A673 (cell line): ENCODE data around the gene INSRR. TPM values are rescaled to one million over a fixed set of nuclear protein-coding genes. Genes with fewer than 3 reads are reported as not detected.

Experiments
- BruUV-seq: library from RNA; stranded (reverse); fragments of 400-500 nt; replicated peaks from 2 replicates; lab custom pipeline; 2021; lab: Mats Ljungman, UMichigan
- CTCF ChIA-PET: fragments of 300-600 bp; sonication (Branson Sonifier 250); formaldehyde crosslinking; loops from one replicate; lab custom pipeline; 2022; ENCODE audit warnings: antibody characterized with exemption; lab: Charles Lee
- POLR2A ChIA-PET: fragments of 300-600 bp; sonication (Branson Sonifier 250); formaldehyde crosslinking; loops from one replicate; lab custom pipeline; 2022; ENCODE audit warnings: antibody characterized with exemption; ENCODE audit not compliant: low non-redundant PET; lab: Charles Lee
- DNase-seq: peaks from one replicate; pipeline ENCODE4 v3.0.0-alpha.2; 2015; ENCODE audit warnings: low spot score
- H3K27ac ChIP-seq: fragments of 200-600 bp; sonication (generic); 2 replicates; pipeline ENCODE4 v1.5.1; 2016; ENCODE audit warnings: mixed run types, low read depth, mild to moderate bottlenecking, mixed read lengths, antibody characterized with exemption, low read length; ENCODE audit not compliant: poor library complexity, severe bottlenecking
- H3K27me3 ChIP-seq: fragments of 200-600 bp; sonication (generic); replicated peaks from 2 replicates; pipeline ENCODE4 v1.6.1; 2017; ENCODE audit warnings: mixed run types, low read depth, mild to moderate bottlenecking, mixed read lengths, antibody characterized with exemption, low read length; ENCODE audit not compliant: insufficient read depth, poor library complexity
- H3K36me3 ChIP-seq: fragments of 200-600 bp; sonication (generic); 2 replicates; pipeline ENCODE4 v1.6.1; 2016; ENCODE audit warnings: mixed run types, mild to moderate bottlenecking, mixed read lengths, antibody characterized with exemption, low read length; ENCODE audit not compliant: insufficient read depth, poor library complexity, severe bottlenecking
- H3K4me1 ChIP-seq: fragments of 200-600 bp; sonication (generic); 2 replicates; pipeline ENCODE4 v1.6.1; 2017; ENCODE audit warnings: mixed run types, mild to moderate bottlenecking, mixed read lengths, antibody characterized with exemption, low read length; ENCODE audit not compliant: insufficient read depth, poor library complexity, severe bottlenecking
- H3K4me3 ChIP-seq: fragments of 200-600 bp; sonication (generic); 2 replicates; pipeline ENCODE4 v1.5.1; 2016; ENCODE audit warnings: low read depth, mixed run types, mild to moderate bottlenecking, mixed read lengths, low read length; ENCODE audit not compliant: poor library complexity, severe bottlenecking
- H3K9me3 ChIP-seq: fragments of 200-600 bp; sonication (generic); 2 replicates; pipeline ENCODE4 v1.6.1; 2016; ENCODE audit warnings: mixed run types, low read depth, mild to moderate bottlenecking, mixed read lengths, antibody characterized with exemption, low read length; ENCODE audit not compliant: poor library complexity, severe bottlenecking
- CTCF ChIP-seq: fragments of 300-800, 200-600 bp; sonication (generic); conservative IDR thresholded peaks from 2 replicates; pipeline ENCODE4 v1.5.1; 2017; ENCODE audit warnings: low read depth, mild to moderate bottlenecking, antibody characterized with exemption, low read length, moderate library complexity, mixed read lengths
- EZH2 ChIP-seq: fragments of 200-600 bp; sonication (generic); IDR thresholded peaks from 2 replicates; pipeline ENCODE4 v1.6.1; 2017; ENCODE audit warnings: borderline replicate concordance, low read depth, mild to moderate bottlenecking, mixed read lengths, antibody characterized with exemption, low read length; ENCODE audit not compliant: poor library complexity, severe bottlenecking
- intact Hi-C: fragments of 100-400 bp; cut with micrococcal nuclease; formaldehyde crosslinking; loops from one replicate; pipeline ENCODE4 v1.10.0; 2022; ENCODE audit not compliant: unreplicated experiment
- total RNA-seq: library from RNA; stranded (reverse); gene quantifications from 2 replicates; pipeline ENCODE4 v1.2.3, GENCODE V29; 2021

Gene INSRR
- total RNA-seq, 1 experiment from 2014 or later = 0.15 TPM

- no peak for DNase-seq
- intact Hi-C loops = no loop called here
- TF ChIP-seq EZH2 (no peak), CTCF (no peak)
- Histone ChIP-seq H3K4me3 (no peak overlapping the region), H3K27ac (no peak overlapping the region), H3K9me3 (no peaks in the 10 kb centered on the region), H3K36me3 (no peaks in the 10 kb centered on the region), H3K27me3 (no peaks in the 10 kb centered on the region), H3K4me1 (no peaks in the 10 kb centered on the region)
- ChIA-PET POLR2A (interaction anchor here (0.6 kb wide), 1 partner anchor 10 kb away, joined by 6 read pairs; no protein-coding TSS in a partner anchor), CTCF (no interaction called here)
- no TSS peak for BruUV-seq
Measured at GRCh38 chr1:156840898-156841279, 18.0 kb downstream of the INSRR start.

DNA sequence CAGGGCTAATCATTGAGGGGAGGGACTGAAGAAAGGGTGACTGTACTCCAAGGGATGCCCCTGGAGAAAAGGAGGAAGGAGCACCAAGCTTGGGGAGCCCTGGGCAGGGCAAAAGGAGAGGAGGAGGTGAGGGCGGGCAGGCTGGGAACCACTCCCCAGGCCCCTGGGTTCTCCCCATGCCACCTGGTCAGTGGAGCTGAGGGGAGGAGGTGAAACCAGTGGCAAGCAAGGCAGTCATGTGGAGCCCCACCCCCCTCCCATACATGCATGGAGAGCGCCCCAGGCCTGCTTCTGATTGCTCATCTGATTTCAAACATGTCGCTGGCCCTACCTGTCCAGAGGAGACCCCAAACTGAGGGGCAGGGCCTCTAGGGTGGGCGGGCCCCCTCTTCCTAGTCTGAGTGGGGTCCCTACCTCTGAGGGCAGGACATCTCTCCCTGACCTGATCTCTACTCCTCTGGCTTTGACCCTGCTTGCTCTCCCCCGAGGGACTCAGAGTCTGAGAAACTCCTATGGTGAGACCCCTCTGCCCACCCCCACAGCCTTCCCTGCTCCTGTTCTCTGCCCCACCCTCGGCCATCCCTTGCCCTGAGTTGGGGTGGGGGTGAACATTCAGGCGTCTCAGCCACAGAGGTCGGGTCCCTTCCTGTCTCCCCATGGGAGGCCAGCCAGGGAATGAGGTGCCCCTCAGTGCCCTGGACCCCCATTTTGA is 18.6 kb downstream of the INSRR start:
- no peaks in the 10 kb centered on the region for H3K36me3 ChIP-seq
- no peaks in the 10 kb centered on the region for H3K4me1 ChIP-seq
- H3K27me3 ChIP-seq = no peaks in the 10 kb centered on the region
- DNase-seq = no peak
- ChIA-PET POLR2A (interaction anchor here (0.6 kb wide), 1 partner anchor 9 kb away, joined by 6 read pairs; no protein-coding TSS in a partner anchor), CTCF (interaction anchor here (2.0 kb wide), 1 partner anchor 20 kb away, joined by 14 read pairs; the partner anchor contains the start of gene NTRK1)
- H3K9me3 ChIP-seq = no peaks in the 10 kb centered on the region
- intact Hi-C loops = no loop called here
- H3K4me3 ChIP-seq = no peak overlapping the region
- H3K27ac ChIP-seq = no peak overlapping the region
- TF ChIP-seq EZH2 (no peak), CTCF (no peak)
- BruUV-seq = no TSS peak

- Histone ChIP-seq H3K9me3 (no peaks in the 10 kb centered on the region), H3K36me3 (no peaks in the 10 kb centered on the region), H3K27me3 (no peaks in the 10 kb centered on the region), H3K27ac (no peak overlapping the region), H3K4me3 (no peak overlapping the region), H3K4me1 (no peaks in the 10 kb centered on the region)
- intact Hi-C loops = no loop called here
- no TSS peak for BruUV-seq
- no peak for TF ChIP-seq CTCF
- no peak for TF ChIP-seq EZH2
- POLR2A ChIA-PET = no interaction called here
- CTCF ChIA-PET = interaction anchor here (1.0 to 2.3 kb wide), 8 partner anchors 11 to 88 kb away, joined by 3 to 14 read pairs (median 3); partner anchors contain the start of gene NTRK1
- DNase-seq = no peak
Measured at GRCh38 chr1:156839426-156840109, 19.3 kb downstream of the INSRR start.
